Smooth muscle cell (in vitro differentiated cells): ENCODE measurements around the gene STXBP5. TPM values are rescaled to one million over a fixed set of nuclear protein-coding genes. Genes with fewer than 3 reads are reported as not detected.

ENCODE experiments used
- DNase-seq: peaks from one replicate; lab custom pipeline; 2025; ENCODE audit not compliant: unreplicated experiment; lab: John Stamatoyannopoulos, UW
- H2AFZ ChIP-seq: fragments of 200-600 bp; sonication (generic); 2 replicates; pipeline ENCODE4 v1.6.0; 2016; ENCODE audit warnings: antibody characterized with exemption, low read depth, mild to moderate bottlenecking
- H3F3A ChIP-seq: fragments of 200-600 bp; sonication (generic); 2 replicates; pipeline ENCODE4 v1.6.0; 2017; ENCODE audit warnings: antibody characterized with exemption, low read depth
- H3K27ac ChIP-seq: fragments of 200-600 bp; sonication (generic); 2 replicates; pipeline ENCODE4 v1.5.1; 2016; ENCODE audit warnings: low read depth, mild to moderate bottlenecking
- H3K27me3 ChIP-seq: fragments of 200-600 bp; sonication (generic); 2 replicates; pipeline ENCODE4 v1.6.1; 2016; ENCODE audit warnings: low read depth, mild to moderate bottlenecking
- H3K36me3 ChIP-seq: fragments of 200-600 bp; sonication (generic); 2 replicates; pipeline ENCODE4 v1.5.1; 2016; ENCODE audit warnings: low read depth
- H3K4me1 ChIP-seq: fragments of 200-600 bp; sonication (generic); 2 replicates; pipeline ENCODE4 v1.5.1; 2016; ENCODE audit warnings: low read depth
- H3K4me2 ChIP-seq: fragments of 200-600 bp; sonication (generic); 2 replicates; pipeline ENCODE4 v1.6.0; 2016; ENCODE audit warnings: mild to moderate bottlenecking
- H3K4me3 ChIP-seq: fragments of 200-600 bp; sonication (generic); 2 replicates; pipeline ENCODE4 v1.5.1; 2016; ENCODE audit warnings: mild to moderate bottlenecking
- H3K79me2 ChIP-seq: fragments of 200-600 bp; sonication (generic); 2 replicates; pipeline ENCODE4 v1.6.0; 2016; ENCODE audit warnings: low read depth, mild to moderate bottlenecking
- H3K9ac ChIP-seq: fragments of 200-600 bp; sonication (generic); 2 replicates; pipeline ENCODE4 v1.6.0; 2016; ENCODE audit warnings: low read depth
- H3K9me3 ChIP-seq: fragments of 200-600 bp; sonication (generic); replicated peaks from 2 replicates; pipeline ENCODE4 v1.5.1; 2016; ENCODE audit warnings: low read depth
- H4K20me1 ChIP-seq: fragments of 200-600 bp; sonication (generic); 2 replicates; pipeline ENCODE4 v1.6.0; 2016; ENCODE audit warnings: low read depth
- WGBS: methylation state at CpG from one replicate; pipeline ENCODE4 v1.1.7; 2016; ENCODE audit warnings: low lambda C conversion rate; 5-methylcytosine and 5-hydroxymethylcytosine counted together
- polyA plus RNA-seq: library from polyadenylated mRNA; unstranded; fragments of >200 nt; fragmentation: Nextera tagmentation; extraction: Ambion mirVana; gene quantifications from 2 replicates; pipeline ENCODE4 v1.2.1, GENCODE V29; 2016
- total RNA-seq: library from RNA; depleted of rRNA; stranded (reverse); fragments of >200 nt; gene quantifications from 2 replicates; pipeline ENCODE4 v1.2.3, GENCODE V29; 2014
- TF ChIP-seq, protein P1 (sequence below): fragments of 200-600 bp; sonication (generic); IDR thresholded peaks from 2 replicates; pipeline ENCODE4 v1.5.1; 2017; ENCODE audit warnings: borderline replicate concordance, mild to moderate bottlenecking, antibody characterized with exemption; ENCODE audit not compliant: insufficient read depth, poor library complexity, severe bottlenecking

STXBP5 gene
- total and polyA plus RNA-seq, 2 experiments from 2014 or later: 8.8 to 25.2 TPM

DNA sequence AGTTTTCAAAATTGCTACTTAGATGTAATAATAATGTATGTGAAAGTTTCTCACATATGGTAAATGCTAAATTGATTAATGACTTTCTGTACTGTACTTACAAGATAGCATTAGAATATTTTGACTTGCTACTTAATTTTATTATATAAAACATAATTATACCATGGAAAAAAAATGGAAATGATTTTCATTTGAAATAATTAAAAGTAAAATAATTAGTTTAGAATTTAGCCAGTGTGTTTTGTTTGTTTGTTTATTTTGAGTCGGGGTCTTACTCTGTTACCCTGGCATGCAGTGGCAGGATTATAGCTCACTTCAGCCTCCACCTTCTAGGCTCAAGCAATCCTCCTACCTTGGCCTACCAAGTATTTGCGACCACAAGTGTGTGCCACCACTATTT lies 7.1 kb downstream of the STXBP5 start:
- no peak for DNase-seq
- Histone ChIP-seq H2AFZ (no peak overlapping the region), H3K4me2 (no peak overlapping the region), H3K4me1 (peaks cover 23% of the 10 kb centered on the region), H3K27ac (no peak overlapping the region), H3F3A (no peaks in the 10 kb centered on the region), H3K36me3 (no peaks in the 10 kb centered on the region), H3K4me3 (no peak overlapping the region), H3K9ac (no peak overlapping the region), H4K20me1 (peaks cover 4% of the 10 kb centered on the region), H3K79me2 (peaks cover 98% of the 10 kb centered on the region), H3K9me3 (no peaks in the 10 kb centered on the region), H3K27me3 (no peaks in the 10 kb centered on the region)
- TF ChIP-seq, protein P1, sequence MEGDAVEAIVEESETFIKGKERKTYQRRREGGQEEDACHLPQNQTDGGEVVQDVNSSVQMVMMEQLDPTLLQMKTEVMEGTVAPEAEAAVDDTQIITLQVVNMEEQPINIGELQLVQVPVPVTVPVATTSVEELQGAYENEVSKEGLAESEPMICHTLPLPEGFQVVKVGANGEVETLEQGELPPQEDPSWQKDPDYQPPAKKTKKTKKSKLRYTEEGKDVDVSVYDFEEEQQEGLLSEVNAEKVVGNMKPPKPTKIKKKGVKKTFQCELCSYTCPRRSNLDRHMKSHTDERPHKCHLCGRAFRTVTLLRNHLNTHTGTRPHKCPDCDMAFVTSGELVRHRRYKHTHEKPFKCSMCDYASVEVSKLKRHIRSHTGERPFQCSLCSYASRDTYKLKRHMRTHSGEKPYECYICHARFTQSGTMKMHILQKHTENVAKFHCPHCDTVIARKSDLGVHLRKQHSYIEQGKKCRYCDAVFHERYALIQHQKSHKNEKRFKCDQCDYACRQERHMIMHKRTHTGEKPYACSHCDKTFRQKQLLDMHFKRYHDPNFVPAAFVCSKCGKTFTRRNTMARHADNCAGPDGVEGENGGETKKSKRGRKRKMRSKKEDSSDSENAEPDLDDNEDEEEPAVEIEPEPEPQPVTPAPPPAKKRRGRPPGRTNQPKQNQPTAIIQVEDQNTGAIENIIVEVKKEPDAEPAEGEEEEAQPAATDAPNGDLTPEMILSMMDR: no peak
- WGBS: 100% methylated on average over 2 of the region's 2 CpGs

DNA sequence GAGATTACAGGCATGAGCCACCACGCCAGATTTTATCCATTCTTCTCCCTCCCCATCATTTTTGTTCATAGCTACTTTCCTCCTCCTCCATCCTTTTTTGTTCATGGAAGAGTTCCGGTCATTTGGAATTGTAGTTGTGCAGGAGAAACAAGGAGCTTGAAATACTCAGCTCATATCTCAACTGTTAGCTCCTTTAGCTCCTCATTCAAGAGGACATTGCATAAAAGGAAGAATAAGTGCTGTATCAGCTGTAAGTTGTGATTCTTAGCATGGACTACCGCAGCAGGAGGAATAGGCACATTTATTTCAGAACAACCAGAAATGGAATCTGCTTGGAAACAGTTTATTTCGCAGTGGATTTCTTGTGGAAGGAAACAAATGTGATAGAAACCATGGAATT lies 7.6 kb downstream of the STXBP5 start:
- H3K4me3 ChIP-seq: no peak overlapping the region
- no peak overlapping the region for H3K9ac ChIP-seq
- H3K36me3 ChIP-seq: no peaks in the 10 kb centered on the region
- H3F3A ChIP-seq: no peaks in the 10 kb centered on the region
- no peaks in the 10 kb centered on the region for H4K20me1 ChIP-seq
- peak overlapping the region; percentile 26 for H3K27ac ChIP-seq
- H3K79me2 ChIP-seq: peaks cover 98% of the 10 kb centered on the region
- WGBS: 92% methylated on average over 4 of the region's 4 CpGs
- no peak overlapping the region for H2AFZ ChIP-seq
- H3K9me3 ChIP-seq: no peaks in the 10 kb centered on the region
- H3K27me3 ChIP-seq: no peaks in the 10 kb centered on the region
- H3K4me1 ChIP-seq: peaks cover 20% of the 10 kb centered on the region
- TF ChIP-seq, protein P1: no peak
- no peak for DNase-seq
- H3K4me2 ChIP-seq: no peak overlapping the region

DNA sequence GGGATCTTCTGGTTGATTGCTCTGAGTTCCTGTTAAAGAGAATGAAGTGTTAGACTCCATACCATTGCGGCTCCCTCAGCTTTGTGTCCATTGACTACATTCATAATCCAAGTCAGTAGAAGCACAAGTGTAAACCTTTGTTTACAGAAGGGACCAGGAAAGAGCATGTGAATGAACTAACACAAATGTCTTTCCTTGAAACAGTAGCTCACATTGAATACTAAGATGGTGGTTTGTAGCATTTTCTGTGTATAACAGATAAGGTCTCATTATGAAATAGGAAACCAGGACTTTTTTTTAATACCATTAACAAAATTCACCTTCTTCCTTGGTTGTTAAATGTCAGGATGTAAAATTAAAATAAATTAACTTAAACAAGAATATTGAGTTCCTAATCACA lies 8.4 kb downstream of the STXBP5 start:
- Histone ChIP-seq H3K4me2 (no peak overlapping the region), H4K20me1 (no peaks in the 10 kb centered on the region), H2AFZ (no peak overlapping the region), H3K36me3 (no peaks in the 10 kb centered on the region), H3K79me2 (peaks cover 98% of the 10 kb centered on the region), H3K9me3 (no peaks in the 10 kb centered on the region), H3K27me3 (no peaks in the 10 kb centered on the region), H3K27ac (no peak overlapping the region), H3K4me3 (no peak overlapping the region), H3K4me1 (peaks cover 15% of the 10 kb centered on the region), H3F3A (no peaks in the 10 kb centered on the region), H3K9ac (no peak overlapping the region)
- WGBS: 100% methylated on average over 1 of the region's 1 CpG
- no peak for DNase-seq
- TF ChIP-seq, protein P1: no peak

DNA sequence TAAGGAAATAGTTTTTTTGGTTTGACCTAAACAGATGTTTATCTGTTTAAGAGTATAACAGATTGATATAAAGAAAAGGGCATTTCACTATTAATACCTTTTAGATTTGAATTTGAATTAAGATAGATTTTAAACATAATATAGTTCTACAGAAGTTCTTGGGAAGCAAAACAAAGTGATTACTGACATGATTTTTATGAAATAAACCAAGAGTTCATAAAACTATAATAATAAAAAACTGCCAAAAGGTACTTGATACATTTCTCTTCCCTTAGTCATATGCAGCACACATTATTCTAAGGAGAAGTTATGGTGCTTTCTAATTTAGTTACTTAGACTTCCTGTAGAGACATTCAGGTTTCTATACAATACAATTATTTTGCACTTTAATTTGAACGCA lies 9.6 kb downstream of the STXBP5 start:
- 56% methylated on average over 1 of the region's 1 CpG for WGBS
- no peaks in the 10 kb centered on the region for H3K36me3 ChIP-seq
- DNase-seq: no peak
- no peaks in the 10 kb centered on the region for H3F3A ChIP-seq
- H4K20me1 ChIP-seq: peaks cover 4% of the 10 kb centered on the region
- H2AFZ ChIP-seq: no peak overlapping the region
- TF ChIP-seq, protein P1: no peak
- H3K27ac ChIP-seq: peak overlapping the region; percentile 9
- H3K4me3 ChIP-seq: no peak overlapping the region
- H3K9ac ChIP-seq: no peak overlapping the region
- H3K9me3 ChIP-seq: no peaks in the 10 kb centered on the region
- peaks cover 98% of the 10 kb centered on the region for H3K79me2 ChIP-seq
- no peak overlapping the region for H3K4me2 ChIP-seq
- H3K27me3 ChIP-seq: no peaks in the 10 kb centered on the region
- H3K4me1 ChIP-seq: peaks cover 7% of the 10 kb centered on the region
